LNCaP clone FGC (cell line): Measurements from ENCODE around the gene IPP.
"Not testable (repeated sequence)": the region's sequence is repeated elsewhere in the genome, so short reads cannot be mapped to it uniquely, and the experiment has no call there.

Experiments used
- DNase-seq: peaks from one replicate; pipeline ENCODE4 v3.0.0-alpha.2; 2011; ENCODE audit warnings: low read depth
- H3K4me3 ChIP-seq: 2 replicates; pipeline ENCODE4 v1.5.1; 2011; ENCODE audit warnings: mild to moderate bottlenecking, low read depth, low read length, control low read depth
- CTCF ChIP-seq: IDR thresholded peaks from 2 replicates; pipeline ENCODE4 v1.5.1; 2012; ENCODE audit warnings: mild to moderate bottlenecking; ENCODE audit not compliant: control insufficient read depth, insufficient read depth; ENCODE audit errors: extremely low read depth

Gene IPP

GRCh38 chr1:45765999-45766792, 15.7 kb upstream of the IPP start:
- no peak overlapping the region for H3K4me3 ChIP-seq
- TF ChIP-seq CTCF = no peak
- no peak for DNase-seq

- TF ChIP-seq CTCF = no peak
- no peak overlapping the region for H3K4me3 ChIP-seq
- no peak for DNase-seq
These were observed 11.8 kb upstream of the IPP start for GRCh38 chr1:45762291-45762690.

- no peak for TF ChIP-seq CTCF
- DNase-seq = no peak
- no peak overlapping the region for H3K4me3 ChIP-seq
These were observed 5.2 kb upstream of the IPP start for GRCh38 chr1:45755697-45756096.

GRCh38 chr1:45753248-45754037, 3.0 kb upstream of the IPP start:
- no peak for TF ChIP-seq CTCF
- no peak overlapping the region for H3K4me3 ChIP-seq
- no peak for DNase-seq

- no peak for DNase-seq
- H3K4me3 ChIP-seq = no peak overlapping the region
- TF ChIP-seq CTCF = no peak
These were observed 2.1 kb upstream of the IPP start for GRCh38 chr1:45752441-45753052.

- DNase-seq = no peak
- no peak for TF ChIP-seq CTCF
- H3K4me3 ChIP-seq = no peak overlapping the region
These were observed 1.6 kb upstream of the IPP start for GRCh38 chr1:45752014-45752413.

- peak overlapping the region; percentile 84 for H3K4me3 ChIP-seq
- not testable (repeated sequence) for DNase-seq
These were observed 786 bp upstream of the IPP start for GRCh38 chr1:45751039-45751838.
